ENCODE measurements around the gene DLGAP4. TPM values are rescaled to one million over a fixed set of nuclear protein-coding genes. Genes with fewer than 3 reads are reported as not detected.

Gene DLGAP4
- total RNA-seq, 4 donors from 2014 or later, result 38.6 to 193 (median 80.5) TPM

DNA sequence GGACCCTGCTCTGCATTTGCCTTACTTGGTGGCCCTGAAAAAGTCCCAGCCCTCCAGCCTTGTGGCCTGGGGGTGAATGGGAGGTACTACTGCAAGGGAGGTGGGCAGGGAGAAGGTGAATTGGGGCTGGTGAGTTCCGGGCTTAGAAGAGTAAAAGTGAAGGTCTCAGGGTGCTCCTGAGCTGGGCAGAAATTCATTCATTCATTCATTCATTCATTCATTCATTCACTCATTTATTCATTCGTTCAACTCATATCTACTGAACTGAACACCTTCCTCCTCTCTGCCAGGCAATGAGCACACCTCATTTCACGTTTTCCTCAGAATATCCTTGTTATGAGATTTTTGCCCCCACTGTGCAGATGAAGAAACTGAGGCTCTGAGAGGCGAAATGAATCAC lies 6.7 kb upstream of the DLGAP4 start:
- Histone ChIP-seq H3K27ac (no peak overlapping the region), H3K36me3 (no peaks in the 10 kb centered on the region), H3K9me3 (no peaks in the 10 kb centered on the region), H3K27me3 (no peaks in the 10 kb centered on the region), H3K4me1 (no peaks in the 10 kb centered on the region), H3K4me3 (no peak overlapping the region)
- no peak for DNase-seq
- intact Hi-C loops (cut with DNase I; ENCODE audit: low total_unique reads), result no loop called here
- TF ChIP-seq, protein P1, sequence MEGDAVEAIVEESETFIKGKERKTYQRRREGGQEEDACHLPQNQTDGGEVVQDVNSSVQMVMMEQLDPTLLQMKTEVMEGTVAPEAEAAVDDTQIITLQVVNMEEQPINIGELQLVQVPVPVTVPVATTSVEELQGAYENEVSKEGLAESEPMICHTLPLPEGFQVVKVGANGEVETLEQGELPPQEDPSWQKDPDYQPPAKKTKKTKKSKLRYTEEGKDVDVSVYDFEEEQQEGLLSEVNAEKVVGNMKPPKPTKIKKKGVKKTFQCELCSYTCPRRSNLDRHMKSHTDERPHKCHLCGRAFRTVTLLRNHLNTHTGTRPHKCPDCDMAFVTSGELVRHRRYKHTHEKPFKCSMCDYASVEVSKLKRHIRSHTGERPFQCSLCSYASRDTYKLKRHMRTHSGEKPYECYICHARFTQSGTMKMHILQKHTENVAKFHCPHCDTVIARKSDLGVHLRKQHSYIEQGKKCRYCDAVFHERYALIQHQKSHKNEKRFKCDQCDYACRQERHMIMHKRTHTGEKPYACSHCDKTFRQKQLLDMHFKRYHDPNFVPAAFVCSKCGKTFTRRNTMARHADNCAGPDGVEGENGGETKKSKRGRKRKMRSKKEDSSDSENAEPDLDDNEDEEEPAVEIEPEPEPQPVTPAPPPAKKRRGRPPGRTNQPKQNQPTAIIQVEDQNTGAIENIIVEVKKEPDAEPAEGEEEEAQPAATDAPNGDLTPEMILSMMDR (IDR thresholded peaks at IDR 0.05), result no peak
- no peak for TF ChIP-seq POLR2A (IDR thresholded peaks at IDR 0.05)

DNA sequence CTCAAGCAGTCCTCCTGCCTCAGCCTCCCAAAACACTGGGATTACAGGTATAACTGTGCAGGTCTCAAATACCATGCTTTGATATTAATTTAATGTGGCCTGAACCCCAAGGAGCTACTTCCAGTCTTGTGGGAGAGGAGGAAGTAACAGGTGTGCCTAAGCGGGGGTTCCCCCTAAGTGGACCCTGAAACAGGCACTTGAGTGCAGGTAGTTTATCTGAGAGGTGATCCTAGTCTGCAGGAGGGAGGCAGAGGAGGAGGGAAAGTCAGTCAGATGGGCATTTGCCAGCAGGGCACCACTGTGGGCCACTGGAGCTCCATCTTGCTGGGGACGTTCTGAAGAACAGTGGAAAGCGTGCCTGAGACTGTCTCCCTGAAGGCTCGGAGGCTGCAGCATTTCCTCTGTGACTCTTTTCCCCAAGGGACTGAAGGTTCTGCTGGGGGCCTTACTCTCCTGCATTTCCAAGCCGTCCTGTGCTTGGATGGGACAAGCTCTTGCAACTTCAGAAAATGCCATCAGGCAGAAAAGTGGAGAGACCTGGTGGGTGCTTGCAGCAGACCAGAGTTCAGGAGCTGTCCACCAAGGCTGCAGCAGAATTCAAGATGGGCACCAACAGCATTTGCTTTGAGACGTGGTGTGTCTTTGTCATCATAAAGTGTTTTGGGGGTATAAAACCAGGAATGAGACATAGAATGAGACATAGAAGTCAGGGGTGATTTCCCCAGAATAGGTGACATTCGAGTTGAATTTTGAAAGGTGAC lies 4.6 kb upstream of the DLGAP4 start:
- Histone ChIP-seq H3K4me3 (no peak overlapping the region), H3K27ac (no peak overlapping the region), H3K36me3 (no peaks in the 10 kb centered on the region), H3K4me1 (peaks cover 0 to 7% of the 10 kb centered on the region in 2 donors), H3K27me3 (peaks cover 2 to 5% of the 10 kb centered on the region in 2 donors), H3K9me3 (no peaks in the 10 kb centered on the region)
- intact Hi-C loops (cut with DNase I; ENCODE audit: low total_unique reads), result no loop called here
- DNase-seq, result no peak
- no peak for TF ChIP-seq POLR2A (IDR thresholded peaks at IDR 0.05)
- TF ChIP-seq, protein P1 (IDR thresholded peaks at IDR 0.05), result no peak

DNA sequence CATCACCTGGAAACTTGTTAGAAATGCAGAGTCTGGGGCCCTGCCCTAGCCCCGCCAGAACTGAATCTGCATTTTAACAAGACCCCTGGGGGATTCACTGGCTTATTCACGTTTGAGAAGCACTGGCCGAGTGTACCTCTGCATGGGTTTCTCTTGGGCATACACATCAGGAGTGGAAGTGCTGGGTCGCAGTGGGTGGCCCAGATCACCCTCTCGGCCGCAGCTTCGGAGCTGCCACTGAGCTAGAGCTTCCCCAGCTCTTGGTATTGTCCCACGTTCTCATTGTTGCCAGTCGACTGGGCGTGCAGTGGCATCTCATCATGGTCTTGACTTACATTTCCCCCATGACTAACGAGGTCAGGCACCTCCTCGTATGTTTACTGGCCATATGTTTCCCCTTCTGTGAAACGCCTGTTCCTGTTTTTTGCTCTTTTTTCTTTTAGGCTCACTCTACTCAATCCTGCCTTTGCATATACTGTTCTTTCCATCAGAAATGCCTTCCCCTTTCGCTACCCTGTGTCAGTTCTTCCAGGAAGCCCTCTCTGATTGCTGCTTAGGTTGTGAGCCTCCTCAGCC lies 3.0 kb upstream of the DLGAP4 start:
- H3K9me3 ChIP-seq, result no peaks in the 10 kb centered on the region
- DNase-seq, result no peak
- H3K36me3 ChIP-seq, result no peaks in the 10 kb centered on the region
- H3K27me3 ChIP-seq, result peaks cover 8 to 12% of the 10 kb centered on the region in 2 donors
- TF ChIP-seq, protein P1 (IDR thresholded peaks at IDR 0.05), result no peak
- TF ChIP-seq POLR2A (IDR thresholded peaks at IDR 0.05), result no peak
- no peak overlapping the region for H3K27ac ChIP-seq
- peaks cover 0 to 12% of the 10 kb centered on the region in 2 donors for H3K4me1 ChIP-seq
- no peak overlapping the region for H3K4me3 ChIP-seq
- intact Hi-C loops (cut with DNase I; ENCODE audit: low total_unique reads), result no loop called here

DNA sequence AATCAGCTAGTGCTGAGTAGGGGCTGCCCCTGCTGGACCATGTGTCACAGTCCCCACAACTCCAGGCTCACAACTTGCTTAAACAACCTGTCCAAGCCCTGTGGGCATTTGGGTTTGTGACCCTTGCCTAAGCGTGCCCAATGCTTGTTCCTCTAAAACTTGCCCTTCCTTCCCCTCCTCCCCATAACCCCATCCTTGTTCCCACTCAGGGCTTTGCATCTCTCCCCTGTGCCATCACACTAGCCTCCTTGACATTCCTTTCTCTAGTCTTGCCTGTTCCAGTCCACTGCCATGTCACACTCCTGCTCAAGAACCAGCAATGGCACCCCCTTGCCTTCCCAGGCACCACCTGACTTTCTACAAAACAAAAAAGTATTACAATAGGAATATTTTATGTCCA lies 2.3 kb upstream of the DLGAP4 start:
- intact Hi-C loops (cut with DNase I; ENCODE audit: low total_unique reads), result no loop called here
- no peak for TF ChIP-seq POLR2A (IDR thresholded peaks at IDR 0.05)
- TF ChIP-seq, protein P1 (IDR thresholded peaks at IDR 0.05), result no peak
- H3K9me3 ChIP-seq, result no peaks in the 10 kb centered on the region

DNA sequence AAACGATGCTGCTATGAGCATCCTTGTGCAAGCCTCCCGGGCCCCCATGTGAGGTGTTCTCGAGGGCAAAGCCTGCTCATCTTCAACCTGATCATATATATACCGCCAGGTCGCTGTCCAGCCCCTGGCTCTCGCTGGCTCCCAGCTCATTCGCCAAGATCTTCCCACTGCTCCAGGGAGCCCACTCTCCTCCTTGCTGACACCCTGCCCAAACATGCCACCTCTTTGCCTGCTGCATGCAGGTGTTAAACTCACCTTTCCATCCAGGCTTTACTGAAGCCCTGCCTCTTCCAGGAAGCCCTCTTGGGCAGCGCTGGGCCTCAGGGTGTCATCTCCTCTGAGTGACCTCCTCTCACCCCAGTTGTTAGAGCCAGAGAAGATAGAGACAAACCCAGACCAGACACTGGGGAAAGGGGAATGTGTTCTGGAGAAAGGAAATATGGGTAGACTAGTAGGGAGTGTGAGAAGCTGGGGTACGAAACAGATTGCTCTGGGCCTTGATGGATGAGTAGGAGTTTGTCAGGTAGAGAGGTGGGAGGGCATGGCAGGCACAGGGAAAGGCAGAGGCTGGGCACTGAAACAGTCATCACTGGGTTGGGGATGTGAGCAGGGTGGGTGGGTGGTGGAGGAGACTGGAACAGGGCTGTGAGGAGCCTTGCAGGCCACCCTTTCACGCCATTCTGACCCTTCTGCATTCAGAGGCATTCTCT lies 1.2 kb upstream of the DLGAP4 start:
- H3K4me3 ChIP-seq, result no peak overlapping the region
- peaks cover 0 to 12% of the 10 kb centered on the region in 2 donors for H3K4me1 ChIP-seq
- H3K27me3 ChIP-seq, result peaks cover 8 to 12% of the 10 kb centered on the region in 2 donors
- intact Hi-C loops (cut with DNase I; ENCODE audit: low total_unique reads), result no loop called here
- TF ChIP-seq, protein P1 (IDR thresholded peaks at IDR 0.05), result no peak
- no peak for TF ChIP-seq POLR2A (IDR thresholded peaks at IDR 0.05)
- no peak overlapping the region for H3K27ac ChIP-seq
- no peaks in the 10 kb centered on the region for H3K9me3 ChIP-seq
- no peaks in the 10 kb centered on the region for H3K36me3 ChIP-seq
- DNase-seq, result no peak

More for the DNA sequence above, 2.3 kb upstream of the DLGAP4 start:
- no peak overlapping the region for H3K4me3 ChIP-seq
- peaks cover 0 to 12% of the 10 kb centered on the region in 2 donors for H3K4me1 ChIP-seq
- H3K27ac ChIP-seq, result no peak overlapping the region
- H3K27me3 ChIP-seq, result peaks cover 8 to 12% of the 10 kb centered on the region in 2 donors
- no peak for DNase-seq
- H3K36me3 ChIP-seq, result no peaks in the 10 kb centered on the region
